ENCODE measurements around the gene SLC5A9. TPM values are rescaled to one million over a fixed set of nuclear protein-coding genes. Genes with fewer than 3 reads are reported as not detected.

SLC5A9 gene
- total and polyA plus RNA-seq, 9 of the 15 experiments (the other 6 are each of a cell fraction or from before 2014, with no cell fraction given): not detected

DNA sequence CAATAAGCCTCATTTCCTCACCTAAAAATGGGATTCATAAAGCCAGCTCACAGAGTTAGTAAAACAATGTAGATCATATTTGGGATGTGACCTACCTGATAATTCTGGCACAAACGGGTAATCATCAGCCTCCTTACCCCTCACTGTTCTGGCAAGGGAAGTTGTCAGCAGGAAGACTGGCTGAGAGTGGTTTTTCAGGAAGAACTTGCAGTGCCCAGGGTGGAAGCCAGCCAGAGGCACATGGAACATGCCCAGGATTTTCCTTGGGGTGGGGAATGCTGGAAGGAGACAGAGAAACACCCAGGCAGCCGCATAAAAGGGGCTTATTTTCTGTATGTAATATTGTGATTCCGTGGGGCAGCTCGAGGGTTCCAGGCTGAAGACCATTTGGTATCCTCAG, 7.7 kb upstream of the SLC5A9 start:
- H3K79me2 ChIP-seq (ENCODE audit: control insufficient read depth, insufficient read depth, low read length): no peaks in the 10 kb centered on the region
- peaks cover 0 to 6% of the 10 kb centered on the region in 2 experiments; a peak in 2 of 5 replicates for H3K27me3 ChIP-seq (ENCODE audit: control insufficient read depth in 2 of 2, insufficient read depth in 2 of 2, low read length in 2 of 2)
- TF ChIP-seq, protein P1, sequence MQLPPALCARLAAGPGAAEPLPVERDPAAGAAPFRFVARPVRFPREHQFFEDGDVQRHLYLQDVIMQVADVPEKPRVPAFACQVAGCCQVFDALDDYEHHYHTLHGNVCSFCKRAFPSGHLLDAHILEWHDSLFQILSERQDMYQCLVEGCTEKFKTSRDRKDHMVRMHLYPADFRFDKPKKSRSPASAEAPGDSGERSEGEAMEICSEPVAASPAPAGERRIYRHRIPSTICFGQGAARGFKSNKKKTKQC (CRISPR knock-in tag; IDR thresholded peaks at IDR 0.05): no peak
- TF ChIP-seq ZSCAN32 (CRISPR knock-in tag; IDR thresholded peaks at IDR 0.05) (no peak), TFAM (CRISPR knock-in tag; conservative IDR thresholded peaks at IDR 0.05) (no peak), ZNF121 (CRISPR knock-in tag; conservative IDR thresholded peaks at IDR 0.05) (no peak), ZBTB9 (CRISPR knock-in tag; IDR thresholded peaks at IDR 0.05) (no peak), KLF16 (IDR thresholded peaks at IDR 0.05) (no peak), ZC3H11A (IDR thresholded peaks at IDR 0.05; ENCODE audit: low read depth, low read length) (no peak), ZNF174 (CRISPR knock-in tag; IDR thresholded peaks at IDR 0.05) (no peak)
- H3K36me3 ChIP-seq (ENCODE audit: control insufficient read depth, insufficient read depth, low read length): no peaks in the 10 kb centered on the region
- in situ Hi-C loops (cut with MboI): loop anchor here (25.0 kb wide), 1 partner anchor 453 kb away; no protein-coding TSS in a partner anchor
- ChIA-PET POLR2A (no interaction called here), CTCF (ENCODE audit: low intra/inter-chr PET ratio) (no interaction called here)
- no peak for DNase-seq (ENCODE audit: extremely low read depth in 1 of 4, low spot score in 3 of 4)
- no peaks in the 10 kb centered on the region for H3K9me1 ChIP-seq (ENCODE audit: control insufficient read depth, insufficient read depth, low read length)
- no peaks in the 10 kb centered on the region for H4K20me1 ChIP-seq (replicated peaks; ENCODE audit: control insufficient read depth, insufficient read depth, low read length)
- no TSS peak for BruUV-seq (replicated peaks)
- ATAC-seq: no peak
- no peak overlapping the region for H3K27ac ChIP-seq (ENCODE audit: extremely low read depth, low read depth, low read length)
- no peaks in the 10 kb centered on the region for H3K9me3 ChIP-seq (replicated peaks; ENCODE audit: control insufficient read depth, insufficient read depth, low read depth, low read length)
- intact Hi-C loops (cut with micrococcal nuclease): no loop called here
- no peak overlapping the region for H3K4me2 ChIP-seq (ENCODE audit: insufficient read depth, low read length)
- 0% methylated on average over 4 of the region's 4 CpGs for whole genome bisulfite sequencing (ENCODE audit: insufficient coverage, low coverage, missing lambda C conversion rate)
- no peak for FAIRE-seq
- no peaks in the 10 kb centered on the region for H3K4me1 ChIP-seq (replicated peaks in 1 of 2; ENCODE audit: control insufficient read depth in 2 of 2, insufficient read depth in 2 of 2, low read length in 2 of 2)
- no peak overlapping the region for H2AFZ ChIP-seq (ENCODE audit: low read depth, low read length)
- H3K4me3 ChIP-seq: no peak overlapping the region
- H3K9ac ChIP-seq (ENCODE audit: insufficient read depth in 1 of 2, low read depth in 2 of 2, low read length in 2 of 2): no peak overlapping the region
